Ramos (cell line): Measurements from ENCODE around the gene ZBP1.

Experiments used
- in situ Hi-C: fragments of 300-500 bp; cut with MboI; formaldehyde crosslinking; loops from one replicate; pipeline ENCODE4 v1.14.3; 2022; ENCODE audit warnings: low sequenced_read_pairs; ENCODE audit not compliant: unreplicated experiment

Gene ZBP1

GRCh38 chr20:57578476-57579165 lies 41.6 kb downstream of the ZBP1 start:
- in situ Hi-C loops, result no loop called here

GRCh38 chr20:57577679-57578475 lies 42.3 kb downstream of the ZBP1 start:
- in situ Hi-C loops, result no loop called here

DNA sequence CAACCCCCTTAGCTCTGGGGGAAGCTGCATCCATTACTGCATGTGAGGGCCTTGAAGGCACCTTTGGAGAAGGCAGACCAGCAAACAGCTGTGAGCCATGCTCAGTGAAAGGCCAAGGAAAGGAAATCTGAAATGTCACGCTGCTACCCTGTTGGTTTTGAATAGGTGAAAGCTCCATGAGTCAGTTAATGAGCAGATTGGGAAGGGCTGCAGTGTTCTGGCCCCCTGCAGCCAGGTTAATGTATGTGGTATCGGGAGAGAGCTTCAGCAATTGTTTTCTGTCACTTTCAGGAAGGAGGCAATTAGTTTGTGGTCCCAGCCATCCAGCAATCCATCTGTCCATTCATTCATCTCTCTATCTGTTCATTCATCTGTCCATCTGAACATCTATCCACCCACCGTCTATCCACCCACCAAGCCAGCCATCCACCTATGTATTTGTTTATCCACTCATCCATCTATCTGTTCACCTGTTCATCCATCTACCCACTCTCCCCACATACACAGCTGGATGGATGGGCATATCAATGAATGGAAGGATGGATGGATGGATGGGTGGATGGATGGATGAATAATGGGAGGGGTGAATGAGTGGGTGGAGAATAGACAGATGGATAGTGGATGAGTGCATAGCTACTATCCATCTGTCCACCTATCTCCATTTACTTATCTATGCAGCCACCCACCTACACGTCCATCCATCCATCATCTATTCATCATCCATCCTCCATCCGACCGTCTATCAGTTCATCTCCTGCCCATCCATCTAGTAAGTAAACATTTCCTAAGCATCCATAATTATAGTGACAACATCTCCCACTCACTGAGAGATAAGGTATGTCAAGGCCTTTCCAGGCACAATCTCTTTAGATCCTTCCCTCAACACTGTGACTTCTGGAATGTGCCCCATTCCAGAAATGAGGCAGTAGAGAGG lies 43.3 kb downstream of the ZBP1 start:
- in situ Hi-C loops, result no loop called here

DNA sequence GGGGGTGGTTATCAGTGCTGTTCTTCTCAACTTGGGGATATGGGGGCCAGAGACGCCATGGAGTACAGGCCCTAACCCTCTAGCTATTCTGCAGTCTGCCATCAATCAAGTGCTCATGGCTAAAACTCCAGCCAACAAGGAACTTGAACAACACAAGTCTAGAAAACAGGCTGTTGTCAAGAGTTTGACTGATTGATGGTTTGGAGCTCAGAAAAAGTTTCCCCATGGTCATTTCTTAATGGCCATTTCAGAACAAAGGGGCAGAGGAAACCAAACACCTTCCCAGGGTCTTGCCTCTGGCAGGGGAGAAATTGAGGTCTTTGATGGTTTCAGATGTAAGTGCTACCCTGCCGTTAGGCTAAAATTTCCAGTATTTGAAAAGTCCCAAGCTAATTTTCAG lies 44.2 kb downstream of the ZBP1 start:
- in situ Hi-C loops, result no loop called here

DNA sequence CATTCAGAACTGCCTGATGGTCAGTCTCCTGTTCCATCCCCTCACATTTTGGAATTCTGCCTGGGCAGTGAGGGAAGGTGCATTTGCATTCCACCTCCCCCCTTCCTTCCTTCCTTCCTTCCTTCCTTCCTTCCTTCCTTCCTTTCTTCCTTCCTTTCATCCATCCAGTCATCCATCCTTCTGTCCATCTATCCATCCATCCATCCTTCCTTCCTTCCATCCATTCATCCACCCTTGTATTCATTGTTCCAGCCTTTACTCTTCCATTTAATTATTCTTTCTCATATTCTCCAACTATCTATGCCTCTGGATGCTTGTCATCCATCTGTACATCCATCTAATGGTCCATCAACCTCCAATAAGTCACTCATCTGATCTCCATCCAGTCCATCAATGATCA lies 45.3 kb downstream of the ZBP1 start:
- in situ Hi-C loops, result no loop called here

DNA sequence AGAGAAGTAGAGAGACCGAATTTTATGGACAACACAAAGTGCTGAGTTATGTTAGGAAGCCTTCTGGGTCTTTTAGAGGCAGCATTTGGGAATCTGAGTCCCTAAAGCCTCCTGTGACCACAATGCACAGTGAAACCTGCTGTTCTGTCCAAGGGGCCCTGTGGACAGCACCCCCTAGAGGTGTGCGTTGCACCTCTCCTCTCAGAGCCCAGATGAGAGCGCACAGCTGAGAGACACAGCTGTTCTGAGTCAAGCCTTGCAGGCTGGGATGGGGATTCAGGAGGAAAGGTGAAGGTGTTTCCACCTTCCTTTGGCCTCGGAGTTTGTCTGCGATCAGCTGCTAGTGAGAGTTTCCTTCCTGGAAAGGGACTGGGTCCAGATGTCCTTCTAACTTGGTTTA lies 46.3 kb downstream of the ZBP1 start:
- in situ Hi-C loops, result no loop called here

- in situ Hi-C loops, result no loop called here
Observed at GRCh38 chr20:57573242-57573641, 47.0 kb downstream of the ZBP1 start.

DNA sequence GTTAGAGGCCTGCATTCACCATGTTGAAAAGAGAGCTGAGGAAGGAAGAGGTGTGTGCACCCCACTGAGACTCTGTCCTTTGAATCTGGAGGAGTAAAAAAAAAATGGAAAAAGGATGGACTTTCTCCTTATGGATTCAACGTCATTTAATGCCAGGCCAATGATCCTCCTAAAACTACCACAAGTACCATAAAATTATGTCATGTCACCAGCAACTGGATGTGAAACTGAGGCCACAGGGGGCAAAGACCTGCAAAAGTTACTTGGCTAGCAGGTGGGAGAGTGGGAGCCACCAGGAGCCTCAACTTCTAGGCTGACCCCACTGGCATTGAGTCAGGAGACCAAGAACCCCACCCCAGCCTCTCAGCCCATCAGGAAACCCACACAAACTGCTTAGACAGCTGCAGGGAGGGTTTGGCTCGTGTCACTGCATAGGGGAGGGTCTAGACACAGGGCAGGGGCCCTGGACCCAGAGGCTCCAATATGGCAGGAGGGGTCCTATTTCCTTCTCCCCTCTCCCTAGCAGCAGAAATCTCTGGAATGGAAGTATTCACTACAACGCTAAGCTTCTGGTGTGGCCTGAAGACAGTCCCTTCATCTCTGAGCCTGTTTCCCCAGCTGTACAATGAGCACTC lies 48.3 kb downstream of the ZBP1 start:
- in situ Hi-C loops, result no loop called here

- in situ Hi-C loops, result no loop called here
Observed at GRCh38 chr20:57570920-57571319, 49.3 kb downstream of the ZBP1 start.

DNA sequence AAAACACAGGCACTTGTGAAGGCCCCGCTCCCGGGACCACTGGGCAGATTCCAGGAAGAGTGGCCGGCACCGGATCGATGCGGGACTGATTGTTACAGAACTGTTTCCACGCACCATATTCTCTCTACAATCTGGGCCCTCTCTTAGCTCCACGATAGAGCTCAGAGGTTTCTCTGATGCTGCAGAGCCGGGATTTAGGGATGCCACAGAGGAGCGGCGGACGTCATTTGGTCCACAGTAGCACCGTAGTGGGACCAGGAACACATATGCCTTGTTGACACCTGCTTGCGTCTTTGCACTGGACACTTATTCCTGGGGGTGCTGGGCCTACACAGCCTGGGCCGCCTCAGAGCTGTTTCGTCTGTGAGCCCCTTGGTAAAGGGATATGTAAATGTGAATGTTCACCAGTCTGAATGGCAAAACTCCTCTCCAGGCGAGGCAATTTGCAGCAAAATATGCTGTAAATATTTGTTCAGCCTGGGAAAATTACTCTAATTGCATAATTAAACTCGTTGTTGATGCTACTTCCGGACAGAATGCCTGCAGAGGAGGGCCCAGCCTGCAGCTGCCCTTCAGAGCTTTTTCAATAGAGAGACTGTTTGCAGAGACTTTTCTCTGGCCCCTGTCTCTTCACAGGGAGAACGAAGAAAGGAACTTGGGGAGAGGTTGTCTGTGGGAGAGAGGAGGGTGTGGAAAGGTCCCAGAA lies 49.9 kb downstream of the ZBP1 start:
- in situ Hi-C loops, result no loop called here

- in situ Hi-C loops, result no loop called here
Observed at GRCh38 chr20:57568960-57569359, 51.3 kb downstream of the ZBP1 start.

DNA sequence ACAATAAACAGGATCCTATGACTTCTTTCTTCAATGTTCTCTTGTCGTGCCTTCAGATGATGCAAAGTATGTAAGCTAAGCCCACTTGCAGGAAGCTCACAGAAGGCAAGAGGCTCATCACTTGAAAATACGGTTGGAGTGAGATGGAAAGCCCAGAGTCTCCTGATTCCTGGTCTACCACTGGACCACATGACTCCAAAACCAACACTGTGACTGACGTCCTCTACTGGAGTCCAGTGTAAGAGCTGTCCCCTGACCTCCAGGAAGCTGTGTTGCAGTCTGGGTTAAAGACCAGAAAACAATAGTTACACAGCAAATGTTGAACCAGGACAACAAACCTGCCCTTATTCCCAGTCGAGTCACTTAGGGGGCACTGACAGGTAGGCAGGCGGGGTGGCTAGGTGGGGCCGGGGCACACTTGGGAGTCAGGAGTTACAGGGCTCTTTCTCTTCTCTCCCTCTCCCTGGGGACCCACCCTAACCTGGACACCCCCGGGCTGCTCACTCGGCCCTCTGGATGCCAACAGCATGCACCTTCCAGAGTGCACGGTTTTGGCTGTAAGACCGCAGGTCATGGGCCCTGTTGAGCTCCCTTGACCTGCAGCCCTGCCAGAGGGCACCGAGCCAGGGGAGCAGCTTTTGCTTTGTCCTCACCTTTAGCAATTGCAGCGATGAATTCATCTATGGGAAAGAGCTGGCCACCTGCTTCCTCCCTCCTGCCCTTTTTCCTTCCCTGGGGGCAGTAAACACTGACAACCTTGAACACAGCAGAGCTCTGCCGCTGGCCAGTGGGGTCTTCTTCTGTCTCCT lies 51.9 kb downstream of the ZBP1 start:
- in situ Hi-C loops, result no loop called here

DNA sequence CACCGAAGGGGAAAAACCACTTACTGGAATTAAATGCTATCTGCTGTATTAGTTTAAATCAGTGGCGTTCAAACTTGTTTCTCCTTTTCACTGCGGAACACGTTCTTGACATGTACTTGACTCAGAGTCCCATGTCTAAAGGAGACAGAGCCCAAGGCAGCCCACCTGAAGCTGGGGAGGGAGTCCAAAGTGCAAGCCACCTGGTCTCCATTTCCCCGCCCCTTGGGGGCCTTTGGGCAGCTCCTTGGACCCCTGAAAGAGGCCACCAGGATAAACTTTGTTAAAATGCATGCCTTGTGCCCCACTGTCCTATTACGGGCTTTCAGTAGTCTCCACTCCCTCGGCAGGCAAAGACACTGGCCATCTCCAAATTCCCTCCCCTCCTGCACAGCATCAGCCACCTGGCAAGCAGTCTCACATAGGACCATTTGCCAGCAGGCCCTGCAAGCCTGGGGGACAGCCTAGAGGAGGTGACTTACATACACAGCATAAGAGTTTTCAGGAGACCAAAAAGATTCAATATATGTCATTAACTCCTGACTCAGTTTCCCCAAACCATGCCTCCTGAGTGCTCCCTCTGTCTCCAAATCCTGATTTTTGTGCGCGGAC lies 52.7 kb downstream of the ZBP1 start:
- in situ Hi-C loops, result no loop called here

GRCh38 chr20:57566803-57567459 lies 53.3 kb downstream of the ZBP1 start:
- in situ Hi-C loops, result no loop called here

DNA sequence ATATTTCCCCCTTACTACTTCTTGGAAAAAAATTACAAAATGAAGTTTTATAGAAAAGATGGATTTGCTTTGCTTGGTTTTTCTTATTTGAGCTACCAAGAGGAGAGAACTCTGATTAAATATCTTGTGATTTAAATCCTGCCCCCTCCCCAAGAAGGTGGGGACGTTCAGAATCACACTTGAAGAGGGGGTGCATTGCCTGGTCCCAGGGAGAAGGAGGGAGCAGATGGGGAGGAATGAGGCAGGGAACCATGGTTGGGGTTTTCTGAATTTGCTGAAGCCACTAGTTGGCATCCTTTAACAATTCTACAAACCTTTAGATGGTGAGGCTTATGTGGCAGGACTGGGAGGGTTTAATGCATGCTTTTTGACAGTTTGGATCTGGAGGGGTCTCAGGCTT lies 53.8 kb downstream of the ZBP1 start:
- in situ Hi-C loops, result no loop called here

DNA sequence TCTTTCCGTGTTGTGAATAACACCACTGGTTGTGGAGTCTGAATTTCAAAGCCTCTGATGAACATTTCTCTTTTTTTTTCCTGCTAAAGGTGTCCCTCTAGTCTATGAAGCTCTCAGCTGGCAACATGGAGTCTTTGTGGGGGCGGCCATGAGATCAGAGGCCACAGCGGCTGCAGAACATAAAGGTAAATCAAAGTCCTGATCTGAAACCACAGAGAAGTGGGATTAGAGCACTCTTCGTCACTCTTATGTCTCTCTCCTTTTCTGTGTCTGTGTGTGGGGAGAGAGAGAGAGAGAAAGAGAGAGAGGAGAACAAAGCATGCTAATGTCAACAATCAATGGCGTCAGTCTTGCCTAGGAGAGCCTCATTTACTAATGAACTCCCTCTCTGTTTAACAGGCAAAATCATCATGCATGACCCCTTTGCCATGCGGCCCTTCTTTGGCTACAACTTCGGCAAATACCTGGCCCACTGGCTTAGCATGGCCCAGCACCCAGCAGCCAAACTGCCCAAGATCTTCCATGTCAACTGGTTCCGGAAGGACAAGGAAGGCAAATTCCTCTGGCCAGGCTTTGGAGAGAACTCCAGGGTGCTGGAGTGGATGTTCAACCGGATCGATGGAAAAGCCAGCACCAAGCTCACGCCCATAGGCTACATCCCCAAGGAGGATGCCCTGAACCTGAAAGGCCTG lies 55.1 kb downstream of the ZBP1 start:
- in situ Hi-C loops, result no loop called here

DNA sequence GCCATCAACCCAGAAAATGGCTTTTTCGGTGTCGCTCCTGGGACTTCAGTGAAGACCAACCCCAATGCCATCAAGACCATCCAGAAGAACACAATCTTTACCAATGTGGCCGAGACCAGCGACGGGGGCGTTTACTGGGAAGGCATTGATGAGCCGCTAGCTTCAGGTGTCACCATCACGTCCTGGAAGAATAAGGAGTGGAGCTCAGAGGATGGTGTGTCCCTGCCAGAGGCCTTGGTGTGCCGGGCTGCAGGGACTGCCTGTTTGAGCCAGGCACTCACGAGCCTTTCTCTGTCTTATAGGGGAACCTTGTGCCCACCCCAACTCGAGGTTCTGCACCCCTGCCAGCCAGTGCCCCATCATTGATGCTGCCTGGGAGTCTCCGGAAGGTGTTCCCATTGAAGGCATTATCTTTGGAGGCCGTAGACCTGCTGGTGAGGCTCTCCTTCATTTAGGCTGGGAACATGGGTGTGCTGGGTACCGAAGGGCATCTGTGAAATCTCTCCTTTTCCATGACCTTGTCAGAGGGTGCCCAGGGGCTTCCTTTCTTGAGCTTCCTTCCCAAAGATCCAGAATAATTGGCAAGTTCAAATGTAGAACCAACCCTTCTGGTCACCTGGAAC lies 55.9 kb downstream of the ZBP1 start:
- in situ Hi-C loops, result no loop called here
